ENCODE data around the gene NCOA3.

The NCOA3 gene

DNA sequence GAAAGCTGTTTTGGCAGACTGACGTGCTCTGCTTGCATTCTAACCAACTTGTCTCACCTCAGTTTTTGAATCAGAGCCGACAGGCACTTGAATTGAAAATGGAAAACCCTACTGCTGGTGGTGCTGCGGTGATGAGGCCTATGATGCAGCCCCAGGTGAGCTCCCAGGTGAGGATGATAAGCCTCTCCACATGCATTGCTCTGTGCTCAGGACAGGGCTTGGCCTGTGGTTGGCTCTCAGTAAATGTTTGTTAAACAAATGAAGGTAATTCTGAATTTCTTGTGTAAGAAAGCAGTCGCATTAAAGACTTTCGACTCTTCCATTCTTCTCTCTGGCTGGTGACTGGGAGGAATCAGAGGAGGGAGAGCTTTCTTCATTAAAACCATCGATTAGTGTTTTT is 147.3 kb downstream of the NCOA3 start:
- no peak for DNase-seq

GRCh38 chr20:47652301-47652700 is 150.6 kb downstream of the NCOA3 start:
- DNase-seq, result no peak

DNA sequence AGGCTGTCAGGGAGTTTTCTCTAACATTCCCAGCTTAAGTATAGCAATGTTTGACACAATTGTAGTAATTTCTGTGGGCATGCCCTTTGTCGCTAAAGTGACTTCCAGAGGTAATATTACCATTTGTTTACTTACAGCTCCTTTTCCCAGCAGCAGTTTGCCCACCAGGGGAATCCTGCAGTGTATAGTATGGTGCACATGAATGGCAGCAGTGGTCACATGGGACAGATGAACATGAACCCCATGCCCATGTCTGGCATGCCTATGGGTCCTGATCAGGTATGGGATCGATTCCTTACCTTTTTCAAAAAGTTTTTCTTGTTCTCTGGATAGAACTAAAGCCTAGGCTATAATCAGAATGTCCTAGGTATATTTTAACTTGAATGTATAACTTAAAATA is 151.1 kb downstream of the NCOA3 start:
- DNase-seq, result no peak

DNA sequence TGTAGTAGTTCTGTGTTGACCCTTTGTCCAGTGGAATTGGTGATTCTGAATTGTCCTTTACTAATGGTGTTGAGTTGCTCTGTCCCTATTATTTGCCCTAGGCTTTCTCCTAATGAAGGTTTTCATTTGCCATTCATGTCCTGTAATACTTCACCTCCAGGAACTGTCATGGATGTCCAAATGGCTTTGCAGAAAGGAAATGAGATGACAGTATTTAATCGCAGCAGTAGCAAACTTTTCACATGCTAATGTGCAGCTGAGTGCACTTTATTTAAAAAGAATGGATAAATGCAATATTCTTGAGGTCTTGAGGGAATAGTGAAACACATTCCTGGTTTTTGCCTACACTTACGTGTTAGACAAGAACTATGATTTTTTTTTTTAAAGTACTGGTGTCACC is 152.2 kb downstream of the NCOA3 start:
- no peak for DNase-seq

DNA sequence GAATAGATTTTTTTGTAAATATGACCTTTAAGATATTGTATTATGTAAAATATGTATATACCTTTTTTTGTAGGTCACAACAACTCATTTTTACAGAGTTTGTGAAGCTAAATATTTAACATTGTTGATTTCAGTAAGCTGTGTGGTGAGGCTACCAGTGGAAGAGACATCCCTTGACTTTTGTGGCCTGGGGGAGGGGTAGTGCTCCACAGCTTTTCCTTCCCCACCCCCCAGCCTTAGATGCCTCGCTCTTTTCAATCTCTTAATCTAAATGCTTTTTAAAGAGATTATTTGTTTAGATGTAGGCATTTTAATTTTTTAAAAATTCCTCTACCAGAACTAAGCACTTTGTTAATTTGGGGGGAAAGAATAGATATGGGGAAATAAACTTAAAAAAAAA is 152.7 kb downstream of the NCOA3 start:
- no peak for DNase-seq

- no peak for DNase-seq
Observed at GRCh38 chr20:47655635-47656034, 153.9 kb downstream of the NCOA3 start.

DNA sequence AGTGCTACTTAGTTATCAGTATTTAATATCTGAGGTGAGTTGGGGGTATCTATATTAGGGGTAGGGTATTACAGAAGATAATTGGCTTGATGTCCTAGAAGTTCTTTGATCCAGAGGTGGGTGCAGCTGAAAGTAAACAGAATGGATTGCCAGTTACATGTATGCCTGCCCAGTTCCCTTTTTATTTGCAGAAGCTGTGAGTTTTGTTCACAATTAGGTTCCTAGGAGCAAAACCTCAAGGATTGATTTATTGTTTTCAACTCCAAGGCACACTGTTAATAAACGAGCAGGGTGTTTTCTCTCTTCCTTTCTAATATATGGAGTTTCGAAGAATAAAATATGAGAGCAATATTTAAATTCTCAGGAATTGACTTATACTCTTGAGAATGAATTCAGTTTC is 154.6 kb downstream of the NCOA3 start:
- DNase-seq, result no peak

DNA sequence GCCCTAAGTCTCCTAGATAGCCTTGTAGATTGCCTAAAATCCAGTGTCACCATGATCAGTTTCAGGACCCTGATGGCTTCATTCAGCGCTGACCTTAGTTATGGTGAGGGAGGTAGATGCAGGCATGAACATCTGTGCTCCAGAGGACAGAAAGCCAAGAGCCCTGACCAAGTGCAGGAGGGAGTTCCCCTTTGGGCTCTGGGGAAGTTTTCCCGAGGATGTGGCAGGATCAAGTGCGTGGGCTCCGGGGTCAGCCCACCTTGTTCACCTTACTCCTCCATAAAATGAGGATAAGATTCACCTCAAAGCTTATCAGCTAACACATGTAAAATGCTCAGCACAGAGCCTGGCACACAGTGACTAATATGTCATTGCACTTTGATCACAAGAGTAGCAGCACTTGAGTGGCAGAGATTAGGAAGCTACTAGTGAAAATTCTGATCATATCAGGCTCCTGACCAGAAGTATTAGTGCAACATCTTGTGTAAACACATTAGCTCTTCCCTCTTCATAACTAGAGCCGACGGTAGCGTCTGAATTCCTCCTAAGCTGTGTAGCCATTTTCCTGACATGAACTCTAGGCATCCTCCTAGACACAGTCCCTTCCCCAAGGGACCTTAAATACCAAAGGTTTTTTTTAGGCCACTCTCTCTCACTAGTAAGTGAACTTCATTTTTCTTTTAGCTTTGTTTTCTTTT is 158.4 kb downstream of the NCOA3 start:
- DNase-seq, result no peak

- no peak for DNase-seq
Observed at GRCh38 chr20:47660602-47660905, 158.9 kb downstream of the NCOA3 start.

- no peak for DNase-seq
Observed at GRCh38 chr20:47660983-47661700, 159.5 kb downstream of the NCOA3 start.

DNA sequence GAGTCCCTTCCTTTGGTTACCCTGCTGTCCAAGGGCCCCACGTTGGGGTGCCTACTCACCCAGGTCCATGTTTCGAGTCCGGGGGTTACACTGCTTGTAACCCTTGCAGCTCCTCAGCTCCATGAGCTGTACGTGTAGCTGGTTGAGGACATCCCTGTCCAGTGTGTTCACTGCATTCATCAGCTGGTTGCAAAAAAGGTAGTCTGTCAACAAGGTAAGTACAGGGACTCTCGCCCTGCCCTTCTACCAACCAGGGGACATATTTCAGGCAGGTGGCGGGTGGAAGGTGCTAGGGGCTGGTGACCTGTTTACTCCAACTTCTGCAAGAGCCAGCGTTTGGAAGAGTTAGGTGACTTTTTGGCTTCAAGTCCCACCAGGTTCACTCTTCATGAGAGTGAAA is 160.0 kb downstream of the NCOA3 start:
- DNase-seq, result no peak

GRCh38 chr20:47662483-47663353 is 161.0 kb downstream of the NCOA3 start:
- DNase-seq, result no peak

- peak; percentile 14 for DNase-seq
Observed at GRCh38 chr20:47663354-47664067, 161.8 kb downstream of the NCOA3 start.

DNA sequence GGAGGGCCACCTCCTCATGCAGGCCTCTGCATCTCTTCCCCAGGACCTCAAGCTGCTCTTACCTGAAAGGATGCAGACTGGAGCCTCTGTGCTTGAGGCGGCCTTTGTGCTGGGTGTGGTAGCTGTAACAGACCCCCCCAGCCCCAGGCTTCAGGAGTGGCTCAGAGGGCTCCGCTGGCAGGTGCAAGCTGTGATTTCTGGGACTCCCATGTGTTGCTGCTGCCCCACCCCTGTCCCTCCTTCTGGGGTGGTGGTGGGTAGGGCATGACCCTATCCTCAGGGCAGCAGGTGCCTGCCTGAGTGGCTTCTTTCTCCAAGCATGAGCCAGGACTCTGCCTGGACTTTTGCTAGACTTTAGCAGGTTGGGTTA is 162.4 kb downstream of the NCOA3 start:
- DNase-seq, result no peak

DNA sequence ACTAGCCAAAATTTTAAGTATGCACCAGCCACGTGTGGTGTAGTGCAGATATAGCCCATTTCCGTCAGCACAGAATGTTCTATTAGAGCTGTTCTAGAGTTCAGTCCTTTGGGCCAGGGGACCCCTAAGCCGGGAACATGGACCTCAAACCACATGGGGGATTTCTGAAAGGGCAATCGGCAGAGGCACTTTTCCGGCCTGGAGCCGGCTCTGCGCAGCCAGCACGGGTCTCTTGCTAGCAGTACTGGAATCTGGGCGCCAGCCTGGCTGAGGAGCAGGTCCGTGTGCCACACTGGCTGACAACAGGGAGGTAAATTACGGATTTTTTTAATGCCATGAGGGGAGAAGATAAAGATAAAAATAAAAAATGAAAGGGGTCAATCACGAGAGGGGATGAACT is 163.1 kb downstream of the NCOA3 start:
- no peak for DNase-seq

DNA sequence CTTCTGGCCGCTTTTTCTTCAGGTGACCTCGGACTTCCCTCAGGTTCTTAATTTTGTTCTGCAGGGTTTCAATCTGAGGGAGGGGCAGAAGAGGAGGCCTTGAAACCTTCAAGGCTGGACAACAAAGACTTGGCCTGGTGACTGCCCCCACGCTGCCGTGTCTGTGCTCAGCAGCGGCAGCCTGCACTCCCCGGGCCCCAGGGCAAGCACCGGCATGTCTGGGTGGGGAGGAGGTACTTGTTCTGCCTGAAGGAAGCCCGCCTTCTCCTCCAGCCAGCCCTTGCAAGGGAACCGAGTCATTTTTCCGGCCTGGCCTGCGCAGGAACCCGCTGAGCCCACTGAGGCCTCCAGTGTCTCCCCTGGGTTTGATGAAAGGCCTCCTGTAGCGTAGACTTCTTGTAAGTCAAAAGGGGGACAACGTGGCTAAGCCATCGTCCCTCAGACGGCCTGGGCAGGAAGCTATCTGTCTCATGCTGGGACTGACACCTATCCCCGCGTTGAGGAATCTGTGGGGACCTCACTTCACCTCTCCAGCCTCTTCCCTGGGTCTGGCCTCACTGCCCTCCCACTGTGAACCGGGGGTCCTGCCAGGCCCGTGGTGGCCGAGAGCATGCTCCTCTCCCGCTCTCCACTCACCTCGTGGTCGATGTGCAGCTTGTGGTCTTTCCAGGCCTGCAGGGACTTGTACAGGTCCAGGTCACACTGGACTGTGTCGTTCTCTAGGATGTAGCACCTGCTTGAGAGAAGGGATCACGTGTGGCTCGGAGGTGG is 163.7 kb downstream of the NCOA3 start:
- DNase-seq, result no peak

GRCh38 chr20:47666304-47666703 is 164.6 kb downstream of the NCOA3 start:
- no peak for DNase-seq

DNA sequence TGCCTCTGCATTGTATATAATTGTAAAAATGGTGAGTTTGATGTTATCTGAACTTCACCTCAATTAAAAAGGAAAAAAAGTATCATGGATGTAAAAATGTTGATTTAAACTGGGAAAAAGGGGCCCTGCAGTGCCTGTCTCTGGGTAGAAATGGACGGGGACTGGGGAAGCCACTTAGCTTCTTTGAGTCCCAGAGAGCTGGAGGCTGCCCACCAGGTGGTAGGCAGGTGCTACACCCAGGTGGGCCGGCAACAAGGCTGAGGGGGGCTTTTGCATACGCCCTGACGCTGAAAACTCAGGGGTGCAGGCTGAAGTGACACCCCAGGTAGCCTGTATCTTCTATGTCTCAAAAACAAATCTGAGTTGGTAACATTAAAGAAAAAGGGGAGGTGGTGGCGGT is 165.4 kb downstream of the NCOA3 start:
- DNase-seq, result no peak

- no peak for DNase-seq
Observed at GRCh38 chr20:47667531-47668312, 166.0 kb downstream of the NCOA3 start.

DNA sequence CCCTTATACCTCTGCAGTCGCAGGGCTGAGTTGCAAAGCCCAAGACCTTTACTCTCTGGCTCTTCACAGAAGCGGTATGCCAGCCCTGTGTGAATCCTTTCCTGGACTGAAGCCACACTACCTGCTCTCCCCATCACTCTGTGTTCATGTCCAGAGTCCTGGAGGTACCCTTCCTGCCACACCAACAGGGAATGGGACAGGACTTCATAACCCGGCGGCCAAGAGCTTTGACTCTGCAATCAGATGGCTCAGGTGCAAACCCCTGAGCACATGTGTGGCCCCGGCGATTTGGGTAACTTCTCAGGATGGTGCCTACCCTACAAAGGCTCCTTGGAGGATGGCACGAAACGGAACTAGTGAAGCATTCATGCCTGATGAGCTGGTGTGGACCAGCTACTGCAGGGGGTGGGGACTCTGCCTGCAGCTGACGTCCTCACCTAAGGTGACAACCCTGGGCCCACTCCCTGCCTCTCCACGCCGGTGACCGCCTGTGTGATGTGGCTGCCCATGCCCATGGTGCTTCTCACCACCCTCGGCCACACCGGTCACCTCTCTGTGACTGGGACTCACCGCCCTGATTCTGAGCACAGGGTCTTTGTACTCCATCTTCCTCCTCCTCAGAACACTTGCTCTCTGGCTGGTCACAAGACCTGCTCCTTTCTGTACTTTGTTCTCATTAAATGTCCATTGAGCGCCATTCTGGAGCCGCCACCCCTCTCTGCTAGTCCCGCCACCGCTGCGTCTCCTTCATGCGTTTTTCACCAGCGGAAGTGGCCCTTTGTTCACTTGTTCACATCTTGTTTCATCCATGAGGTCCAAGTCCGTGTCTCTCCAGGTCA is 166.8 kb downstream of the NCOA3 start:
- no peak for DNase-seq

DNA sequence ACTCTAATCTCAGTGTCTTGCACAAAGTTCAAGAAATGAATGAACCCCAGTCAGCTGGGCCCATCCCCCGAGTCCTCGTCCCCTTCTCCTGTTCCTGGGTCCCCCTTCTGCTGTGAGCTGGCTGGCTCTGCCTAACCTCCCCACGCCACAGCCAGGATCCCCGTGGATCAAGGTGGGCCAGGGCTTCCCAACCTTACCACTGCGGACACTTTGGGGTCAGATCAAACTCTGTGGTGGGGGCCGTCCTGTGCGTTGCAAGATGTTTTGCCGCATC is 167.4 kb downstream of the NCOA3 start:
- DNase-seq, result no peak

Measured in NCI-H1694 treated with DMSO at 0.1 percent for 48 hours (cell line).